Tibial nerve (tissue), 4 donors: ENCODE data around the gene HCK. TPM values are rescaled to one million over a fixed set of nuclear protein-coding genes. Genes with fewer than 3 reads are reported as not detected.

ENCODE experiments used
- DNase-seq, 2 donors: peaks; one replicate each; pipeline ENCODE4 v3.0.0-alpha.2; 2019; ENCODE audit warnings: low spot score in 2 of 2
- H3K27ac ChIP-seq, 4 donors: fragments of 200-600 bp; sonication (generic) in 3 of 4; one replicate each; pipeline ENCODE4 v1.5.1; 2017 to 2019; ENCODE audit warnings: mild to moderate bottlenecking in 1 of 4
- H3K27me3 ChIP-seq, 2 donors: fragments of 200-600 bp; sonication (generic) in 1 of 2; one replicate each; pipeline versions ENCODE4 v1.5.1 to v1.6.0; 2017 to 2019
- H3K36me3 ChIP-seq, 3 donors: fragments of 200-600 bp; sonication (generic); one replicate each; pipeline ENCODE4 v1.5.1; 2018 to 2019
- H3K4me1 ChIP-seq, 4 donors: fragments of 200-600 bp; sonication (generic) in 3 of 4; one replicate each; pipeline ENCODE4 v1.5.1; 2017 to 2019
- H3K4me3 ChIP-seq, 4 donors: fragments of 200-600 bp; sonication (generic) in 3 of 4; one replicate each; pipeline ENCODE4 v1.5.1; 2017 to 2019; ENCODE audit warnings: mild to moderate bottlenecking in 1 of 4, moderate library complexity in 1 of 4
- H3K9me3 ChIP-seq, 4 donors: fragments of 200-600 bp; sonication (generic) in 3 of 4; one replicate each; pipeline ENCODE4 v1.5.1; 2017 to 2019
- EP300 ChIP-seq, 2 donors: sonication (generic); formaldehyde crosslinking; IDR thresholded peaks; one replicate each; pipeline ENCODE4 v1.6.1; 2017; ENCODE audit warnings: antibody characterized with exemption in 2 of 2, mild to moderate bottlenecking in 1 of 2
- POLR2A ChIP-seq, 2 donors: fragments of 450-650 bp; IDR thresholded peaks; one replicate each; pipeline ENCODE4 v1.6.1; 2017; ENCODE audit warnings: antibody characterized with exemption in 2 of 2, mild to moderate bottlenecking in 2 of 2, moderate library complexity in 2 of 2
- WGBS, 2 donors: methylation state at CpG; one replicate each; pipeline ENCODE4 v1.1.5; 2018; 5-methylcytosine and 5-hydroxymethylcytosine counted together
- total RNA-seq, 4 donors: library from RNA; depleted of rRNA; stranded (reverse); fragments of >200 nt; gene quantifications; one replicate each; pipeline ENCODE4 v1.1.0, GENCODE V29; 2016
- TF ChIP-seq, protein P1 (sequence below), 5 experiments: fragments of 200-600 bp in 3 of 5; fragments of 450-650 bp in 2 of 5; sonication (generic) in 3 of 5; IDR thresholded peaks; one replicate each; pipeline ENCODE4 v1.5.1; 2016 to 2019; ENCODE audit warnings: antibody characterized with exemption in 5 of 5, mild to moderate bottlenecking in 3 of 5, moderate library complexity in 2 of 5

The HCK gene
- total RNA-seq, 4 donors from 2014 or later = 10.5 to 47.4 (median 13.7) TPM

- Histone ChIP-seq H3K27ac (peak overlapping the region in 1 of 4 donors; percentile 17), H3K27me3 (peaks cover 0 to 14% of the 10 kb centered on the region in 2 donors), H3K36me3 (no peaks in the 10 kb centered on the region), H3K4me1 (no peaks in the 10 kb centered on the region), H3K4me3 (no peak overlapping the region), H3K9me3 (no peaks in the 10 kb centered on the region)
- TF ChIP-seq, protein P1, sequence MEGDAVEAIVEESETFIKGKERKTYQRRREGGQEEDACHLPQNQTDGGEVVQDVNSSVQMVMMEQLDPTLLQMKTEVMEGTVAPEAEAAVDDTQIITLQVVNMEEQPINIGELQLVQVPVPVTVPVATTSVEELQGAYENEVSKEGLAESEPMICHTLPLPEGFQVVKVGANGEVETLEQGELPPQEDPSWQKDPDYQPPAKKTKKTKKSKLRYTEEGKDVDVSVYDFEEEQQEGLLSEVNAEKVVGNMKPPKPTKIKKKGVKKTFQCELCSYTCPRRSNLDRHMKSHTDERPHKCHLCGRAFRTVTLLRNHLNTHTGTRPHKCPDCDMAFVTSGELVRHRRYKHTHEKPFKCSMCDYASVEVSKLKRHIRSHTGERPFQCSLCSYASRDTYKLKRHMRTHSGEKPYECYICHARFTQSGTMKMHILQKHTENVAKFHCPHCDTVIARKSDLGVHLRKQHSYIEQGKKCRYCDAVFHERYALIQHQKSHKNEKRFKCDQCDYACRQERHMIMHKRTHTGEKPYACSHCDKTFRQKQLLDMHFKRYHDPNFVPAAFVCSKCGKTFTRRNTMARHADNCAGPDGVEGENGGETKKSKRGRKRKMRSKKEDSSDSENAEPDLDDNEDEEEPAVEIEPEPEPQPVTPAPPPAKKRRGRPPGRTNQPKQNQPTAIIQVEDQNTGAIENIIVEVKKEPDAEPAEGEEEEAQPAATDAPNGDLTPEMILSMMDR (IDR thresholded peaks at IDR 0.05) = no peak
- TF ChIP-seq EP300 (IDR thresholded peaks at IDR 0.05) = peak in 1 of 2 donors; percentile 15
- no peak for DNase-seq
- WGBS, 2 donors = 56 to 68% methylated on average over 7 to 8 of the region's 10 CpGs
Observed at GRCh38 chr20:32040142-32040953, 11.7 kb upstream of the HCK start.

DNA sequence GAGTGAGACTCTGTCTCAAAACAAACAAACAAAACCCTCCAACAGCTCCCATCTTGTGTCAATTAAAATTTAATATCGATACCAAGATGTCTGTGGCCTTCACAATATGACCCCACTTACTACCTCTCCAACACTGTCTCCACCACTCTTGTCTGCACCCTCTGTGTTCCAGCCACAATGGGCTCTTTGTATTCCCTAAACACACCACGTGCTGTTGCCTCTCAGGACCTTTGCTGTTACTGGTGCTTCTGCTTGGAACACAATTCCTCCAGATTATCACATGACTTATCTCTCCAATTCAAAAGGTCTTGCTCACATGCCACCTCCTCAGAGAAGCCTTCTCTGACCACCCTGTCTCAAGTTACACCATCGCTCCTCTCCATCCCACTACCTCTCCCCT, 6.0 kb upstream of the HCK start:
- no peak for DNase-seq
- Histone ChIP-seq H3K27ac (no peak overlapping the region), H3K9me3 (no peaks in the 10 kb centered on the region), H3K36me3 (no peaks in the 10 kb centered on the region), H3K4me1 (peaks cover 0 to 2% (median 0%) of the 10 kb centered on the region in 4 donors), H3K4me3 (no peak overlapping the region), H3K27me3 (peaks cover 0 to 24% of the 10 kb centered on the region in 2 donors)
- TF ChIP-seq, protein P1 (IDR thresholded peaks at IDR 0.05) = no peak
- TF ChIP-seq EP300 (IDR thresholded peaks at IDR 0.05) (no peak), POLR2A (IDR thresholded peaks at IDR 0.05) (no peak)
- WGBS, 2 donors = 46% methylated on average over 3 of the region's 3 CpGs

- TF ChIP-seq POLR2A (IDR thresholded peaks at IDR 0.05) (no peak), EP300 (IDR thresholded peaks at IDR 0.05) (no peak)
- TF ChIP-seq, protein P1 (IDR thresholded peaks at IDR 0.05) = no peak
- H3K27me3 ChIP-seq = peaks cover 0 to 63% of the 10 kb centered on the region in 2 donors
- H3K9me3 ChIP-seq = no peaks in the 10 kb centered on the region
- WGBS, 2 donors = 92% methylated on average over 4 of the region's 4 CpGs
- no peaks in the 10 kb centered on the region for H3K36me3 ChIP-seq
- no peak overlapping the region for H3K27ac ChIP-seq
- H3K4me3 ChIP-seq = no peak overlapping the region
- no peak for DNase-seq
- H3K4me1 ChIP-seq = peaks cover 0 to 24% (median 7%) of the 10 kb centered on the region in 4 donors
Observed at GRCh38 chr20:32050324-32050841, 1.7 kb upstream of the HCK start.

GRCh38 chr20:32050851-32051556, 1.0 kb upstream of the HCK start:
- Histone ChIP-seq H3K36me3 (no peaks in the 10 kb centered on the region), H3K27me3 (peaks cover 0 to 63% of the 10 kb centered on the region in 2 donors), H3K4me3 (no peak overlapping the region), H3K4me1 (peaks cover 0 to 24% (median 7%) of the 10 kb centered on the region in 4 donors), H3K9me3 (no peaks in the 10 kb centered on the region), H3K27ac (peak overlapping the region in 1 of 4 donors; percentile 48)
- TF ChIP-seq POLR2A (IDR thresholded peaks at IDR 0.05) = no peak
- TF ChIP-seq, protein P1 (IDR thresholded peaks at IDR 0.05) = no peak
- peak in 1 of 2 donors; percentile 48 for TF ChIP-seq EP300 (IDR thresholded peaks at IDR 0.05)
- 19 to 22% methylated on average over 17 of the region's 17 CpGs for WGBS, 2 donors
- no peak for DNase-seq
